Measurements from ENCODE around the gene MYLK3. TPM values are rescaled to one million over a fixed set of nuclear protein-coding genes. Genes with fewer than 3 reads are reported as not detected.

The MYLK3 gene
- total RNA-seq, 1 donor from 2014 or later: not detected

DNA sequence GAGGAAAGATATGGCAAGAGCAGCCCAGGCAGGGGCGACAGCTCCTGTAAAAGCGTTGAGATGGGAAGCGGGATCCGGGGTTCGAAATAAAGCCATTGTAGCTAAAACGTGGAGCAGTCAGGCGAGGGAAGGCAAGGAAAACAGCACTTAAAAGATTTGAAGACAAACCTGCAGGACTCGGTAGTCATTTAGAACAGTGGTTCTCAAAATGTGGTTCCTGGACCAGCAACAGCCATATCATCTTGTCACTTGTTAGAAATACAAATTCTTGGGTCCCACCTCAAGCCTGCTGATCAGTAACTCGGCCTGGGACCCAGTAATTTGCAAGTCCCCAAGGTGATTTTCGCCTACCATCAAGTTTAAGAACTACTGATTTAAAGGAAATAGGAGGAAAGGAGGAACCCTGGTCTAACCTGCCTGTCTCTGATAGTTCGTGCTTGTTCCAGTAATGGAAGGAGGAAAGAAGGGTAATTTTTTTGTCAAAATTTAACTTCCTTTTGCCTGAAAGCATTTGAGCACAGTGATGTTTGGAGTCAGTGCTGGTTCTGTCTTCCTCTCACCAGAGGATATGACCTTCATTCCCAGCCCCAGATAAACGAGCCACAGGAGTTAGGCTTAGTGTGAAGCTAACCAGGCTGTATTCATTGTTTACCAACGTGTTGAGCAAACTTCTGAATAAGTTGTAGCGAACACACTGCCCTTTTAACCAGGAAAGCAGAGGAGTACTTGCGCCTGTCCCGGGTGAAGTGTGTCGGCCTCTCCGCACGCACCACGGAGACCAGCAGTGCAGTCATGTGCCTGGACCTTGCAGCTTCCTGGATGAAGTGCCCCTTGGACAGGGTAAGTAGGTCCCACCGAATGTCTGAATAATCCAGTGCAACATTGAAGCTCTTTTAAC, 57.6 kb downstream of the MYLK3 start:
- H3K36me3 ChIP-seq (ENCODE audit: control insufficient read depth, insufficient read depth, low read length): no peaks in the 10 kb centered on the region
- no peak for DNase-seq (ENCODE audit: low read depth)
- peak overlapping the region; percentile 60 for H3K4me3 ChIP-seq (ENCODE audit: low read depth, low read length)
- TF ChIP-seq, protein P1, sequence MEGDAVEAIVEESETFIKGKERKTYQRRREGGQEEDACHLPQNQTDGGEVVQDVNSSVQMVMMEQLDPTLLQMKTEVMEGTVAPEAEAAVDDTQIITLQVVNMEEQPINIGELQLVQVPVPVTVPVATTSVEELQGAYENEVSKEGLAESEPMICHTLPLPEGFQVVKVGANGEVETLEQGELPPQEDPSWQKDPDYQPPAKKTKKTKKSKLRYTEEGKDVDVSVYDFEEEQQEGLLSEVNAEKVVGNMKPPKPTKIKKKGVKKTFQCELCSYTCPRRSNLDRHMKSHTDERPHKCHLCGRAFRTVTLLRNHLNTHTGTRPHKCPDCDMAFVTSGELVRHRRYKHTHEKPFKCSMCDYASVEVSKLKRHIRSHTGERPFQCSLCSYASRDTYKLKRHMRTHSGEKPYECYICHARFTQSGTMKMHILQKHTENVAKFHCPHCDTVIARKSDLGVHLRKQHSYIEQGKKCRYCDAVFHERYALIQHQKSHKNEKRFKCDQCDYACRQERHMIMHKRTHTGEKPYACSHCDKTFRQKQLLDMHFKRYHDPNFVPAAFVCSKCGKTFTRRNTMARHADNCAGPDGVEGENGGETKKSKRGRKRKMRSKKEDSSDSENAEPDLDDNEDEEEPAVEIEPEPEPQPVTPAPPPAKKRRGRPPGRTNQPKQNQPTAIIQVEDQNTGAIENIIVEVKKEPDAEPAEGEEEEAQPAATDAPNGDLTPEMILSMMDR (IDR thresholded peaks at IDR 0.05; ENCODE audit: insufficient read depth, low read length, poor library complexity, severe bottlenecking): no peak
- H3K27me3 ChIP-seq (ENCODE audit: control insufficient read depth, insufficient read depth, low read length): no peaks in the 10 kb centered on the region

DNA sequence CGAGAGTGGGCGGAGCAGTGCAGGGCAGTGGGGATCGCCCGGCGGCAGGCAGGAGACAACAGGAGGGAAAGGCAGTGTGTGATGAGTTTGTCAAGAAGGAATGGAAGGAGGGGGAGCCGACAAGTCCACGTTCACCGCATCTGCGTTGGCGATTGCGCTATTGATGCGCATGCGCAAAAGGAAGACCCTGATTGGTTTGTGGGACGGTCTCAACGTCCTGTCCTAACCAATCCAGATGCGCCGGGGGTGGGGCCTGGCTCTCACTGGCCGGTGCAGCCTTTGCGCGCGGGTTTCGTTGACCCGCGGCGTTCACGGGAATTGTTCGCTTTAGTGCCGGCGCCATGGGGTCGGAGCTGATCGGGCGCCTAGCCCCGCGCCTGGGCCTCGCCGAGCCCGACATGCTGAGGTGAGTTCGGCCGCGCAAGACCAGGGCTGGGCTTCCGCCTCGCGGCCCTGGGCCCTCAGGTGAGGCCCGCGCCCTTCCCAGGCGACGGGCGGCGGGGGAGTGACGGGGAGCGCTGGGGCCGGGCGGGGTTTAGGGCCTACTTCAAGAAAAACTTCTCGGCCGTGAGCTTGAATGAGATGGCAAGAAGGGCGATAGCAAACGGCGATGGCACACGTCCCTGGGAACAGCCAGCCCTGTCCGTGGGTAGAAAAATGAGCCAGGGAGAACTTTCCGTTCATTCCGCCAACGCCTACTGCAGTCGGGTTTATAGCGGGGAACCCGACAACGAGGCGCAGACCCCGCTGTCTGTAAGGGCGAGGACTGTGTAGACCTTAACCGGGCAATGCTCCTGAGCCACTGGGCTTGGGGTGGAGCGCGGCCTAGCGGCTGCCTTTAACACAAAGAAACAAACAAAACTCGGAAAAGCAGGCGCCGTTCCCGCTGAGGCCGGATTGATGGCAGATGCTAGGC, 58.5 kb downstream of the MYLK3 start, which contains the start of gene ORC6:
TSS of gene ORC6 (plus strand) at position 295 of the 916 bp plus-strand sequence. CDS start at position 342, 47 bp downstream.
- Histone ChIP-seq H3K36me3 (ENCODE audit: control insufficient read depth, insufficient read depth, low read length) (no peaks in the 10 kb centered on the region), H3K4me3 (ENCODE audit: low read depth, low read length) (peak within 1 kb of the TSS; percentile 60), H3K27me3 (ENCODE audit: control insufficient read depth, insufficient read depth, low read length) (no peaks in the 10 kb centered on the region)
- peak; percentile 74 for DNase-seq (ENCODE audit: low read depth)
- TF ChIP-seq, protein P1 (IDR thresholded peaks at IDR 0.05; ENCODE audit: insufficient read depth, low read length, poor library complexity, severe bottlenecking): peak; percentile 67

DNA sequence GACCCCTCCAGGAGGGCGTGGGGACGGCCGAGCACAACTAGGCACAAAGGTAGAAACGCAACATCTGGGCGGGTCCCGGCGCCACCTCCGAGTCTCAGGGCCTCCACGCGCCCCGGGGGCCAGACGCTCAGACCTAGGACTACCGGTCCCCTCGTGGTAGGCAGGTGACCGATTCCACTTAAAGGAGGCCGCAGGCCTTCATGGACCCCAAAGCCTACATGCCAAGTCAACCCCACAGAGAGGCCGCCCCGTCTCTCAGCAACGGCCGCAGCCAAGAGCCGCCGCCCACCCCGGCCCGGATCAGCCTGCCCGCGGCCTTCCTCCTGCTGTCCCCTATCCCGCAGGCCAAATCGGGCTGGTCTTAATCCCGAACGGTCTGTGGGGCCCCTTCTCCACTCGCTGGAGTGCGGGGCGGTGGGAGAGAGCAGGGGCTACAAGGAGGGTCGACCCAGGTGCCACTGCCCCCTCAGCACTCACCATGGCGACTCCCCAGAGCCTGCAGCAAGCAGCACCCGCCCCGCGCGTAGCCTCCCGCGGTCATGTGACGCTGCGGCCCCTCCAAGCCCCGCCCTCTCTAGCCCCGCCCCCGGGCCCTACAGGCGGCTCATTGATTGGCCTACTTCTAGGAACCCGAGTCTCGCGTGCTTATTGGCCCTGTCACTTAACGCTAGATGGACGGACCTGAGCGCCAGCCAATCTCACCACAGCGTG, 59.3 kb downstream of the MYLK3 start, which contains the start of gene VPS35:
TSS of gene VPS35 (minus strand) at position 525 of the 711 bp plus-strand sequence. CDS start at position 480, 45 bp downstream.
- TF ChIP-seq, protein P1 (IDR thresholded peaks at IDR 0.05; ENCODE audit: insufficient read depth, low read length, poor library complexity, severe bottlenecking): peak; percentile 35
- no peaks in the 10 kb centered on the region for H3K27me3 ChIP-seq (ENCODE audit: control insufficient read depth, insufficient read depth, low read length)

DNA sequence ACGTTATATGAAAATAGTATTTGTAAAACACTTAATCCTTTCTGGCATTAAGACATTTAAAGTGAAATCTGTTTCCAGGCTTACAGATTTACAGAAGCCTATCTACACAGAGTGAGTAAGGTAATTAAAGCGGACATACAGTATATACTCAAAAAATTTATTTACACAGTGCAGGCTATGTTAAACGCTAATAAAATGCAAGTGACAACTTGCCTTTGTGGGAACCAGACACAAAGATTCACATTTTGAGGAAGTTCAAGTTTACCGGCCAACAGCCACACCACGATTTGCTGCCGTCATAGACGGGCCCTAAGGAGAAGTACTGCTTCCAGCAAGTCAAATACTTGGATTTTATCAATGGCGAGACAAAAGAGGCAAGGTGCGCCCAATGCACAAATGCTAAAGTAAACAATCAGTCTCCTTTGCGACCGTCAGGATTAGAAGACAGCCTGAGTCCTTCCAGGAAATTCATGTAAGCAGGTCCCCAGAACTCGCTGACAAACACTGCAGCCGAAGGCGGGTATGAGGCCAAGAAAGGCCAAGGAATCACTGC, 60.0 kb downstream of the MYLK3 start:
- H3K27me3 ChIP-seq (ENCODE audit: control insufficient read depth, insufficient read depth, low read length): no peaks in the 10 kb centered on the region
- H3K36me3 ChIP-seq (ENCODE audit: control insufficient read depth, insufficient read depth, low read length): no peaks in the 10 kb centered on the region
- TF ChIP-seq, protein P1 (IDR thresholded peaks at IDR 0.05; ENCODE audit: insufficient read depth, low read length, poor library complexity, severe bottlenecking): no peak
- DNase-seq (ENCODE audit: low read depth): no peak
- peak overlapping the region; percentile 60 for H3K4me3 ChIP-seq (ENCODE audit: low read depth, low read length)

More for the DNA sequence above, 59.3 kb downstream of the MYLK3 start, which contains the start of gene VPS35:
- H3K36me3 ChIP-seq (ENCODE audit: control insufficient read depth, insufficient read depth, low read length): no peaks in the 10 kb centered on the region
- DNase-seq (ENCODE audit: low read depth): peak; percentile 88
- H3K4me3 ChIP-seq (ENCODE audit: low read depth, low read length): peak within 1 kb of the TSS; percentile 60

DNA sequence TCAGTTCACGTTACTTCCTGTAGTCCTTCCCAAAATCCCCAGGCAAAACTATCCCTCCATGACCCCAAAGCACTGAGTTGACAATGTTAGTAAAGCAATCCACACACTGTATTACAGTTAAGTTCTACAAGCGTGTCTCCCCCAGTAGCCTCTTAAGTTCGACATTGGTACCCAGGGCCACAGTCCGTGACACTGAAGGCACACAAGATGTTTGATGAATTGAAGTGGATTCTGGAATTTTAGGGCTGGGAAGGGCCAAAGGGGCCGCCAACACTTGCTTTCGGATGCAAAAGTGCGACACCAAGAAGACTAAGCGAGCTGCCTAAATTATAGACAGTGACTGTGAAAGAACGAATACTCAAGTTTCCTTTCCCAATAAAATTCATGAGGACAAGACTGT, 60.7 kb downstream of the MYLK3 start:
- no peak for DNase-seq (ENCODE audit: low read depth)
- no peaks in the 10 kb centered on the region for H3K27me3 ChIP-seq (ENCODE audit: control insufficient read depth, insufficient read depth, low read length)
- H3K36me3 ChIP-seq (ENCODE audit: control insufficient read depth, insufficient read depth, low read length): no peaks in the 10 kb centered on the region
- TF ChIP-seq, protein P1 (IDR thresholded peaks at IDR 0.05; ENCODE audit: insufficient read depth, low read length, poor library complexity, severe bottlenecking): no peak
- H3K4me3 ChIP-seq (ENCODE audit: low read depth, low read length): peak overlapping the region; percentile 60

All from kidney epithelial cell (primary cell).